HG02840 (cell line): ENCODE results near the gene GGA2.
"Not testable (repeated sequence)": the region's sequence is repeated elsewhere in the genome, so short reads cannot be mapped to it uniquely, and the experiment has no call there.

Experiments
- ATAC-seq: cut with Tn5 transposase; IDR thresholded peaks from one replicate; pipeline ENCODE4 v1.9.1; 2021; ENCODE audit warnings: mild to moderate bottlenecking, moderate library complexity, moderate number of reproducible peaks; ENCODE audit not compliant: unreplicated experiment, low FRiP score

GGA2 gene

GRCh38 chr16:23510164-23510914 lies at the start of gene GGA2:
TSS of gene GGA2 (minus strand) at chr16:23510494. CDS start at chr16:23510411, 83 bp downstream.
- ATAC-seq, result peak; percentile 81

GRCh38 chr16:23557779-23558702 lies 47.7 kb upstream of the GGA2 start:
- peak; percentile 1 for ATAC-seq

GRCh38 chr16:23556881-23557778 lies 46.8 kb upstream of the GGA2 start, which contains the start of the genes EARS2 and UBFD1:
TSS of gene EARS2 (minus strand) at chr16:23557350. CDS start at chr16:23557343, 7 bp downstream.
TSS of gene UBFD1 (plus strand) at chr16:23557727. CDS start at chr16:23557743, 16 bp downstream.
- peak; percentile 94 for ATAC-seq

GRCh38 chr16:23554536-23554935 lies 44.2 kb upstream of the GGA2 start:
- no peak for ATAC-seq

- ATAC-seq, result no peak
These were observed 41.9 kb upstream of the GGA2 start for GRCh38 chr16:23552161-23552560.

GRCh38 chr16:23549938-23550337 lies 39.6 kb upstream of the GGA2 start:
- no peak for ATAC-seq

GRCh38 chr16:23544436-23544835 lies 34.1 kb upstream of the GGA2 start:
- ATAC-seq, result no peak

GRCh38 chr16:23540817-23541178 lies 30.5 kb upstream of the GGA2 start:
- ATAC-seq, result not testable (repeated sequence)

GRCh38 chr16:23539984-23540816 lies 29.9 kb upstream of the GGA2 start:
- no peak for ATAC-seq

- no peak for ATAC-seq
These were observed 28.6 kb upstream of the GGA2 start for GRCh38 chr16:23538919-23539278.

- ATAC-seq, result no peak
These were observed 27.1 kb upstream of the GGA2 start for GRCh38 chr16:23537390-23537789.

- ATAC-seq, result no peak
These were observed 25.6 kb upstream of the GGA2 start for GRCh38 chr16:23535901-23536300.

GRCh38 chr16:23534868-23535860 lies 24.9 kb upstream of the GGA2 start:
- ATAC-seq, result no peak

GRCh38 chr16:23532448-23532847 lies 22.2 kb upstream of the GGA2 start:
- no peak for ATAC-seq

GRCh38 chr16:23530062-23530461 lies 19.8 kb upstream of the GGA2 start:
- no peak for ATAC-seq

- ATAC-seq, result no peak
These were observed 18.5 kb upstream of the GGA2 start for GRCh38 chr16:23528644-23529310.

GRCh38 chr16:23527961-23528643 lies 17.8 kb upstream of the GGA2 start:
- no peak for ATAC-seq
